Loucy (cell line): Measurements from ENCODE around the gene PDIK1L.

Source experiments
- H2AFZ ChIP-seq: fragments of 200-600 bp; sonication (generic); 2 replicates; pipeline ENCODE4 v1.6.0; 2016; ENCODE audit warnings: antibody characterized with exemption, mild to moderate bottlenecking, low read length, moderate library complexity
- H3F3A ChIP-seq: fragments of 200-600 bp; 2 replicates; pipeline ENCODE4 v1.6.0; 2016; ENCODE audit warnings: antibody characterized with exemption, low read depth, mild to moderate bottlenecking
- H3K27me3 ChIP-seq: fragments of 200-600 bp; sonication (generic); 2 replicates; pipeline ENCODE4 v1.6.1; 2014; ENCODE audit warnings: low read length, mild to moderate bottlenecking; ENCODE audit not compliant: insufficient read depth, poor library complexity, severe bottlenecking
- H3K36me3 ChIP-seq: fragments of 200-600 bp; sonication (generic); 2 replicates; pipeline ENCODE4 v1.6.1; 2016; ENCODE audit warnings: low read length; ENCODE audit not compliant: insufficient read depth
- H3K4me1 ChIP-seq: fragments of 200-600 bp; sonication (generic); 2 replicates; pipeline ENCODE4 v1.5.1; 2014; ENCODE audit warnings: low read length, mild to moderate bottlenecking; ENCODE audit not compliant: insufficient read depth, poor library complexity, severe bottlenecking
- H3K4me2 ChIP-seq: fragments of 200-600 bp; sonication (generic); 2 replicates; pipeline ENCODE4 v1.6.0; 2014; ENCODE audit warnings: antibody characterized with exemption, low read length, low read depth, mild to moderate bottlenecking; ENCODE audit not compliant: poor library complexity, severe bottlenecking
- H3K4me3 ChIP-seq: fragments of 200-600 bp; sonication (generic); 2 replicates; pipeline ENCODE4 v1.5.1; 2014; ENCODE audit warnings: low read length, mild to moderate bottlenecking, mixed read lengths; ENCODE audit not compliant: poor library complexity, severe bottlenecking
- H3K79me2 ChIP-seq: fragments of 200-600 bp; sonication (generic); 2 replicates; pipeline ENCODE4 v1.6.1; 2014; ENCODE audit warnings: low read length; ENCODE audit not compliant: insufficient read depth
- H3K9ac ChIP-seq: fragments of 200-600 bp; sonication (generic); 2 replicates; pipeline ENCODE4 v1.6.0; 2014; ENCODE audit warnings: mild to moderate bottlenecking, low read depth, low read length, moderate library complexity; ENCODE audit not compliant: poor library complexity, severe bottlenecking
- H3K9me2 ChIP-seq: fragments of 200-600 bp; sonication (generic); replicated peaks from 2 replicates; pipeline ENCODE4 v1.6.1; 2016; ENCODE audit warnings: low read depth, low read length, mixed read lengths
- H3K9me3 ChIP-seq: fragments of 200-600 bp; sonication (generic); 2 replicates; pipeline ENCODE4 v1.6.1; 2014; ENCODE audit warnings: mild to moderate bottlenecking, antibody characterized with exemption, low read length, low read depth; ENCODE audit not compliant: insufficient read depth
- H4K20me1 ChIP-seq: fragments of 200-600 bp; sonication (generic); 2 replicates; pipeline ENCODE4 v1.6.0; 2014; ENCODE audit warnings: antibody characterized with exemption, low read length, mild to moderate bottlenecking; ENCODE audit not compliant: insufficient read depth, poor library complexity, severe bottlenecking
- EZH2phosphoT487 ChIP-seq: fragments of 200-600 bp; IDR thresholded peaks from 2 replicates; pipeline ENCODE4 v1.6.1; 2018; ENCODE audit warnings: antibody characterized with exemption, mild to moderate bottlenecking, moderate library complexity, borderline replicate concordance
- TF ChIP-seq, protein P1 (sequence below): fragments of 200-600 bp; sonication (generic); conservative IDR thresholded peaks from 2 replicates; pipeline ENCODE4 v1.5.1; 2014; ENCODE audit warnings: mild to moderate bottlenecking, antibody characterized with exemption, low read length

The PDIK1L gene

DNA sequence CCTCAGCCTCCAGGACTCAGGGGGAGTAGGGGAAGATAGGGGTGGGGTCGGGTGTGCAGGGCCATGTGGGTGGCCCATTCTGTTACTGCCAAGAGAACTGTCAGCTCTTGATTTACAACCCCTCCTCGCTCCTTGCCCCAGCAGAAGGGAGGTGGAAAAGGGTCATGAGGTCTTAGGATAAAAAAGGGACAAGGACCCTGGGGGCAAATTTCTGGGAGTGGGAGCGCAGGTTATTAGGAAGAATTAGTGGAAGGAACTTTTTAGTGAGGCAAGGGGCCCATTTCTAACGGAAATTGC lies 48.1 kb downstream of the PDIK1L start:
- Histone ChIP-seq H3K79me2 (peaks cover 32% of the 10 kb centered on the region), H3K4me2 (peak overlapping the region; percentile 98), H3K9me2 (no peaks in the 10 kb centered on the region), H3K27me3 (no peaks in the 10 kb centered on the region), H3F3A (no peaks in the 10 kb centered on the region), H3K4me1 (peaks cover 65% of the 10 kb centered on the region), H2AFZ (no peak overlapping the region), H3K9me3 (no peaks in the 10 kb centered on the region), H3K36me3 (no peaks in the 10 kb centered on the region), H4K20me1 (no peaks in the 10 kb centered on the region), H3K9ac (peak overlapping the region; percentile 90), H3K4me3 (peak overlapping the region; percentile 76)
- TF ChIP-seq EZH2phosphoT487 = no peak
- TF ChIP-seq, protein P1, sequence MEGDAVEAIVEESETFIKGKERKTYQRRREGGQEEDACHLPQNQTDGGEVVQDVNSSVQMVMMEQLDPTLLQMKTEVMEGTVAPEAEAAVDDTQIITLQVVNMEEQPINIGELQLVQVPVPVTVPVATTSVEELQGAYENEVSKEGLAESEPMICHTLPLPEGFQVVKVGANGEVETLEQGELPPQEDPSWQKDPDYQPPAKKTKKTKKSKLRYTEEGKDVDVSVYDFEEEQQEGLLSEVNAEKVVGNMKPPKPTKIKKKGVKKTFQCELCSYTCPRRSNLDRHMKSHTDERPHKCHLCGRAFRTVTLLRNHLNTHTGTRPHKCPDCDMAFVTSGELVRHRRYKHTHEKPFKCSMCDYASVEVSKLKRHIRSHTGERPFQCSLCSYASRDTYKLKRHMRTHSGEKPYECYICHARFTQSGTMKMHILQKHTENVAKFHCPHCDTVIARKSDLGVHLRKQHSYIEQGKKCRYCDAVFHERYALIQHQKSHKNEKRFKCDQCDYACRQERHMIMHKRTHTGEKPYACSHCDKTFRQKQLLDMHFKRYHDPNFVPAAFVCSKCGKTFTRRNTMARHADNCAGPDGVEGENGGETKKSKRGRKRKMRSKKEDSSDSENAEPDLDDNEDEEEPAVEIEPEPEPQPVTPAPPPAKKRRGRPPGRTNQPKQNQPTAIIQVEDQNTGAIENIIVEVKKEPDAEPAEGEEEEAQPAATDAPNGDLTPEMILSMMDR = no peak

DNA sequence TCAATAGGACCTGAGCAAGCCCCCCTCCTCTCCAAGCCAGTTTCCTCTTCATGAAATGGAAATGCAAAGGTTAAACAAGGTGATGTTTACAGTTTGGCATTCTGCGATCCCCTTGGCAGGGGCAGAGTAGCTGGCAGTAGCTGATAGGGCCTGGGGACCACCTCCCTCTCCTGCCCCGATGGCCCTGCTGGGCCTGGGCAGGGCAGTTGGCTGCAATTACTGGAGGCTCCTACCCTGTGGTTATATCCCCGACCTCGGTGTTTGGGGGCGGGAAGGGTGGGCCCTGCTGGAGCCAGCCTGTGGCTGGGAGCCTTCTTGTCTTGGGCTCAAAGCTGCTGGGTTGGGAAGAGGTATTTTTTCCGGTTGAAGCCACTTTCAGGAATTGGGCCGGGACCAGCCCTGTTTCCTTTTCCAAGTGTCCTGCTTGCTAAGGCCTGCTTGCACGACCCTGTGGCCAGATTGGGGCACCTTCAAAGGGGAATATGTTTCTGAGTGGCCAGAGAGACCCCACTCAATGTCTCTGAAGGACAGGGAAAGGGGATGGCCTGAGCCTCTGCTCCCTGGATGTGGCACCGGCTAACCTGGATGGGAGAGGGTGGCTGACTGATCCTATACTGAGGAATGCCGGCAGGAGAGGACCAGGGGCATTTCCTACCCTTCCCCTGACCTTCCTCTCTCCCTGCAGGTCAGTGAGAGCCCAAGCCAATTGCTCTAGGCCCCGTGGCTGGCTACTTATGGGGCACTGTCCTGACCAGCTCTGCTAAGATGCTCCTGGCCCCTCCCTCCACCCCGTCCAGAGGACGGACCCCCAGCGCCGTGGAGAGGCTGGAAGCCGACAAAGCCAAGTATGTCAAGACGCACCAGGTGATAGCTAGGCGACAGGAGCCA lies 49.1 kb downstream of the PDIK1L start:
- H3K9me3 ChIP-seq = no peaks in the 10 kb centered on the region
- H4K20me1 ChIP-seq = no peaks in the 10 kb centered on the region
- peak overlapping the region; percentile 88 for H2AFZ ChIP-seq
- H3K36me3 ChIP-seq = no peaks in the 10 kb centered on the region
- peak overlapping the region; percentile 90 for H3K9ac ChIP-seq
- no peak for TF ChIP-seq EZH2phosphoT487
- TF ChIP-seq, protein P1 = no peak
- peaks cover 55% of the 10 kb centered on the region for H3K4me1 ChIP-seq
- H3K27me3 ChIP-seq = no peaks in the 10 kb centered on the region
- H3K79me2 ChIP-seq = peaks cover 32% of the 10 kb centered on the region
- H3K4me3 ChIP-seq = peak overlapping the region; percentile 76
- peak overlapping the region; percentile 98 for H3K4me2 ChIP-seq
- H3K9me2 ChIP-seq = no peaks in the 10 kb centered on the region
- H3F3A ChIP-seq = no peaks in the 10 kb centered on the region

DNA sequence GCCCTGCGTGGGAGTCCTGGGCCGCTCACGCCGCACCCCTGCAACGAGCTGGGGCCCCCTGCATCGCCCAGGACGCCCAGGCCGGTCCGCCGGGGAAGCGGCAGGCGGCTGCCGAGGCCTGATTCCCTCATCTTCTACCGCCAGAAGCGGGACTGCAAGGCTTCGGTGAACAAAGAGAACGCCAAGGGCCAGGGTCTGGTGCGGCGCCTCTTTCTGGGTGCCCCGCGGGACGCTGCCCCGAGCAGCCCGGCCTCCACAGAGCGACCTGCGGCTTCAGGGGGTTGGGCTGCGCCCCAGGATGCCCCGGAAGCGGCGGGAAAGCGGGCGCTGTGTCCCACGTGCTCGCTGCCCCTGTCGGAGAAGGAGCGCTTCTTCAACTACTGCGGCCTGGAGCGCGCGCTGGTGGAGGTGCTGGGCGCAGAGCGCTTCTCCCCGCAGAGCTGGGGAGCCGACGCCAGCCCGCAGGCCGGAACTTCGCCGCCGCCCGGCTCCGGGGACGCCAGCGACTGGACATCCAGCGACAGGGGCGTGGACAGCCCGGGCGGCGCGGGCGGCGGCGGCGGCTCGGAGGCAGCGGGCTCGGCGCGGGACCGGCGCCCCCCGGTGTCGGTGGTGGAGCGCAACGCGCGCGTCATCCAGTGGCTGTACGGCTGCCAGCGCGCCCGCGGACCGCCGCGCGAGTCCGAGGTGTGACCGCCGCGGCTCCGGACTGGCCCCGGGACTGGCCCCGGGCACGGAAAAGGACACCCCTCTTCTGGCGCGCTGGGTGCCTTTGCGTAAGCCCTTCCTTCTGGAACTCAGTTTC lies 50.0 kb downstream of the PDIK1L start:
- H3K9me3 ChIP-seq = no peaks in the 10 kb centered on the region
- no peaks in the 10 kb centered on the region for H3F3A ChIP-seq
- no peaks in the 10 kb centered on the region for H3K9me2 ChIP-seq
- peak overlapping the region; percentile 88 for H2AFZ ChIP-seq
- H3K27me3 ChIP-seq = no peaks in the 10 kb centered on the region
- H4K20me1 ChIP-seq = no peaks in the 10 kb centered on the region
- peak overlapping the region; percentile 76 for H3K4me3 ChIP-seq
- H3K79me2 ChIP-seq = peaks cover 32% of the 10 kb centered on the region
- TF ChIP-seq EZH2phosphoT487 = no peak
- TF ChIP-seq, protein P1 = peak; percentile 22; the same call in 1 of the 2 replicates
- peaks cover 46% of the 10 kb centered on the region for H3K4me1 ChIP-seq
- peak overlapping the region; percentile 90 for H3K9ac ChIP-seq
- peak overlapping the region; percentile 98 for H3K4me2 ChIP-seq
- H3K36me3 ChIP-seq = no peaks in the 10 kb centered on the region
